GM18508 (cell line): Measurements from ENCODE around the gene CLEC3B.
"Not testable (repeated sequence)": the region's sequence is repeated elsewhere in the genome, so short reads cannot be mapped to it uniquely, and the experiment has no call there.

Experiments used
- ATAC-seq: cut with Tn5 transposase; IDR thresholded peaks from one replicate; pipeline ENCODE4 v1.9.1; 2021; ENCODE audit warnings: moderate number of reproducible peaks; ENCODE audit not compliant: insufficient read depth, unreplicated experiment

The CLEC3B gene

DNA sequence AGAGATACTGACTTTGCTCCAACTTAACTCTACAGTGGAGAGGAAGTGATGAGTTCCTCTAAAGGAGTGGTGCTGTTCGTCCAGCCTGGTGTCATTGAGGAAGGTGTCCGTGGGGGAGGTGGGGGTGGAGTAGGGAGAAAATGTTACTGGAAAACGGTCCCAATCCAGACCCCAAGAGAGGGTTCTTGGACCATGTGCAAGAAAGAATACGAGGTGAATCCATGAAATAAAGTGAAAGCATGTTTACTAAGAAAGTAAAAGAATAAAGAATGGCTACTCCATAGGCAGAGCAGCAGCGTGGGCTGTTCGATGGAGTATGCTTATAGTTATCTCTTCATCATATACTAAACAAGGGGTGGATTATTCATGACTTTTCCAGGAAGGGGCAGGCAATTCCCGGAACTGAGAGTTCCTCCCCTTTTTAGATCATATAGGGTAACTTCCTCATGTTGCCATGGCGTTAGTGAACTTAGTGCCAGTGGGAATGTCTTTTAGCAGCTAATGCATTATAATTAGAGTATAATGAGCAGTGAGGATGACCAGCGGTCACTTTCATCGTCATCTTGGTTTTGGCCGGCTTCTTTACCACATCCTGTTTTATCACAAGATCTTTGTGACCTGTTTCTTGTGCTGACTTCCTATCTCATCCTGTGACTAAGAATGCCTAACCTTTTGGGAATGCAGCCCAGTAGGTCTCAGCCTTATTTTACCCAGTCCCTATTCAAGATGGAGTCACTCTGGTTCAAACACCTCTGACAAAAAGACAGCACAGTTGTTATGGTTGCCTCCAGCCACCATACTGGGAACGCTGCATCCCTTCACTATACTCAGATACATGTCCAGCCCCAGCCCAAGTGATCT lies 38.6 kb downstream of the CLEC3B start:
- ATAC-seq = no peak

DNA sequence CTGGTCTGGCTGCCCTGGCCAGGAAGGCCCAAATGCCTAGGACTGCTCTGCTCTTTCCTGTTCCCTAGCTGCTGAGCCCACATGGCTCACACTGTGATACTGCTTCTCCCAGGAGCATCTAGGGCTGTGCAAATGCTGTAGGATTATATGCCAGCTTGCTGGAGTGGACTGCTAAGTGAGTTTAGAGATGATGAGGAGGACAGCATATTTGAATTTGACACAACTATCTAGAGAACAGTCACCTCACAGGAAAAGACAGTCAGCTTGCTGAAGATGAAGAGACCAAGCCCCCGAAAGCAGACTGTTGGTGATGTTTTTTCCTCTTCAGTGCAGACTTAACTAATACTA lies 39.2 kb downstream of the CLEC3B start:
- ATAC-seq = no peak

DNA sequence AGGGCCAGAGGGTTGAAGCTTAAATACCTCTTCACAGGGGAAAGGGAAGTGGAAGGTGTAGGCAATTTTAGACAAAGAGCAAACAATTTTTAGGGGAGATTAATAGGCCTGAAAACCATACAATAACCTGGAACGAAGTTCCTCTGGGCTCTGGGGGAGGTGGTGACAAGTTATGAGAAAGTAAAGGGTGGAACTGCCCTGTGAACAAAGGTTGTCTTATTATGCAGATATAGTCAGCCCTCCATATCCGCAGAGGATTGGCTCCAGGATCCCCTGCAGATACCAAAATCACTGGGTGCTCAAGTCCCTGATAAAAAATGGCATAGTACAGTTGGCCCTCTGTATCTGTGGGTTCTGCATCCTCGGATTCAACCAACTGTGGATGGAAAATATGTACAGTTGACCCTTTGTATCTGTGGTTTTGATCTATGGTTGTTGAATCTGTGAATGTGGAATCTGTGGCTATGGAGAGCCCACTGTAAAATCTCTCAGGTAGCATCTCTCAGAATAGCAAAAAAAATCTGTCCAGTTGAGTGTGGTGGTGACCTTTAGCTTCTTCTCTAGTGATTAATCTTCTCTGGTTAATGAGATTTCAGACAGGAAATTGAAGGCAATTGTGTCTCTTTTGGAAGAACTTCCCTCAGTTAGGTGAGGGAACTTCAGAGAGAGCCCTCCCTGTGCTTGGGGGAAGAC lies 40.2 kb downstream of the CLEC3B start:
- no peak for ATAC-seq

DNA sequence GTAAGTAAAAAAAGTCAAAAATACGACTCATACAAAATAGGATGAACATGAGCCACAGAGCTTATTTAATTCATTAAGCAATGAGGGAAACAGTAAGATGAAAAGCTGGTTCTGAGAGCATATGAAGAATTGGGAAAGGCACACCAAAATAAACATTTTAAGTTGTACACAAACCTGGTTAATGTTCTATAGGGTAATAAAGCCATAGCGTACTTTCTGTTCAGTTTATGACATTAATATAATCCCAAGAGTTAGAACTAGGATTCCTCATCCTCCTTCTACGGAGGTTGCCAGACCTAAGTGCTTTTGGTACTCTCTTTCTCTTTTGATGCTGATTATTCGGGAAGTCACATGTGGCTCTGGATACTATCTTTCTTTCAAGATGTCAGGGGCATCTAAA lies 41.4 kb downstream of the CLEC3B start:
- ATAC-seq = no peak

DNA sequence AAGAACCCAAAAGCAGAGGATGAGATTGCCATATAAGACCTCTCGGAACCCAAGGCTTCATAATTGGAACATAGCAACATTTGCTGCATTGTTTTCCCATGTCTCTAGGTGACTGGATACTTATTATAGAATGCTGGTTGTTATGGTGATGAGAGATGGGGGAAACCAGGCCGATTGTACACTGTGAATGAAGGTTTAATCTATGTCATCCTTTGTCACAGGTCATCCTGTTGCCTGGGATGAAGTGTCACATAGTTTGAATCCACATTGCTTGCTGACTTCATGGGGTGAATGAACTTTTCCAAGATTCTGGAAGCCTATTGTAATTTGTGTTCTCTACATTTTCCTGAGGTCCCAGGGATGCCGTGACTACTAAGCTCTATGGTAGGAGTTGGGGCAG lies 41.8 kb downstream of the CLEC3B start:
- no peak for ATAC-seq

DNA sequence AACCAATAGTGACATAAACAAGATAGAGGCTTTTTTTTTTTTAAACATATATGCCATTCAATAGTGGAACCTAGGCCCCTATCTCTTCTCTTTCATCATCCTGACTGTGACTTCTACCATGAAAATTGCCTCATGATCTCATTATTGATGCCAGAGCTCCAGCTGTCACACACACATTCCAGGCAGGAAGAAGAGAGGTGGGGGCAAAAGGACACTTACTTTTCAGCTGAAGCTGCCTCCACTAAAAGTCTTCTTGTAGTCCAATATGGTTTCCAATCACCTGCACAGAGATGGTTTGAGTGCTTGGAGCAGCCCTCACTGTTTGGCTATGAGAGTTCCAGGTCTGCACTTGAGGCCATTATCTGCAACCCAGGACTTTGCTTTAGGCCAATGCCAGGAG lies 45.0 kb downstream of the CLEC3B start:
- ATAC-seq = no peak

DNA sequence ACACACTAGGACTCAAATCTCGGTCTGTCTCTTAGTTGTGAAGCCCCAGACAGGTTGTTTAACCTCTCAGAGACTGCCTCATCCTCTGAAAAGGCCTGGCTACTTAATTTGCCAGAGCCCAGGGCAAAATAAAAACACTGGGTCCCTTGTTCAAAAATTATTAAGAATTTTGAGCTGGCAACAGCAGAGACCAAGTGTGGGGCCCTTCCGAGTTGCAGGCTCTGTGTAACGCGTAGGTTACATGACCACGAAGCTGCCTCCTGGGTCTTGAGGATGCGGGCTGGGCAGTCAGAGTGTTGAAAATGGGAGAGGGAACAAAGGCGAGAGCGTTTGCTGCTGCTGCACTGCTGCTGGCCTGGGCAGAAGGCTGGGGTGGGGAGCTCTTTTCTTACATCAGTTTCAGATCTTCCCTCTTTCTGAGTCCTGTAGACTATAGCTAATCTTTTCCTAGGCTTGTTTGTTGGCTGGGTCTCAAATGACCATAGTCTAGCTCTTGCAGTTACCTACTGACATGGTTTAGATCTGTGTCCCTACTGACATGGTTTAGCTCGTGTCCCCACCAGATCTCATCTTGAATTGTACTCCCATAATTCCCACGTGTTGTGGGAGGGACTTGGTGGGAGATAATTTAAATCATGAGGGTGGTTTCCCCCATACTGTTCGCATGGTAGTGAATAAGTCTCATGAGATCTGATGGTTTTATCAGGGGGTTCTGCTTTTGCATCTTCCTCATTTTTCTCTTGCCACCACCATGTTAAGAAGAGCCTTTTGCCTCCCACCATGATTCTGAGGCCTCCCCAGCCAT lies 49.9 kb downstream of the CLEC3B start:
- no peak for ATAC-seq

DNA sequence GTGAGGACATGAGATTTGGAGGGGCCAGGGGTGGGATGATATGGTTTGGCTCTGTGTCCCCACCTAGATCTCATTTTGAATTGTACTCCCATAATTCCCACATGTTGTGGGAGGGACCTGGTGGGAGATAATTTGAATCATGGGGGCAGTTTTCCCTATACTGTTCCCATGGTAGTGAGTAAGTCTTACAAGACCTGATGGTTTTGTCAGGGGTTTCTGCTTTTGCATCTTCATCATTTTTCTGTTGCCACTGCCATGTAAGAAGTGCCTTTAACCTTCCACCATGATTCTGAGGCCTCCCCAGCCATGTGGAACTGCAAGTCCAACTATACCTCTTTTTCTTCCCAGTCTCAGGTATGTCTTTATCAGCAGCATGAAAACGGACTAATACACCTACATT lies 52.2 kb downstream of the CLEC3B start:
- ATAC-seq = not testable (repeated sequence)

DNA sequence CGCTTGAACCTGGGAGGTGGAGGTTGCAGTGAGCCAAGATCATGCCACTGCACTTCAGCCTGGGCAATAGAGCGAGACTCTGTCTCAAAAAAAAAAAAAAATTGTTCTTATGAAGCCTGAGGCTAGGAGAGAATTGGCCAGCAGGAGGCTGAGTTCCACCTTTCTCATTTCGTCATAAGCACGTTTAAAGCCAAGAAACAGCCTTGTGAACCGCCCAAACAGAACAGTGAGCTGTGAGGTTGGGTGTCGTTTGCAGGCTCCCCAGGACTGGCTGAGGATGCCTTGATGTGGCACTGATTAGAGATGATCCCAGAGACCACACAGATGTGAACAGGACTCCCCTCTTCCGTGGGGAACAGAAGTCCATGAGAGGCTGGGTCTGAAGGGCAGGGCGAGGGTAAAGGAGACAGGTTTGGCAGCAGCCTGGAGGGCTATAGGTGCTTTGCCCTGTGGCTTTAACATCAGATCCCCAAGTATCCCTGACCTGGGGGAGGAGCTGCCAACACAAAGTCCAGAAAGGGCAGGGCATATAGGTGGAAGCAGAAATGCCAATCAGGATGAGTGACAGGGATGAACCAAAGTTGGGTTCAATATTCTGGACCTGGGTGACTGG lies 52.9 kb downstream of the CLEC3B start:
- ATAC-seq = no peak

DNA sequence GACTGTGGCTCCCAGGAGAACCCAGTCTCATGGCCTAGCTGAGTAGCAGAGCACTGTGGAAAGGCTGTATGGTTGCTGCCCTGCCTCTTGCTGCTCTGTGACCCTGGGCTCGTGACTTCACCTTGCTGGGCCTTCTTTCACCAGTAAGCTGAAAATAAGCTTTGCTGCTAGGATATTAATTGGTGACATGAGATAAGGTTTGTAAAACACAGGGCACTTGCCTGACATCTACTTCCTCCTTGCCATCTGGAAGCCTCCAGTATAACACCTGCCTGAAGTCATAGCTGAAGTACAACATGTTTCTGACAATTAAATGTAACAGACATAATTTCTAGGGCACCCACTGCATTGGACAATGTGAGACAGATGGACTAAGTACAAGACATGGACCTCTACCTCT lies 53.6 kb downstream of the CLEC3B start:
- ATAC-seq = no peak

DNA sequence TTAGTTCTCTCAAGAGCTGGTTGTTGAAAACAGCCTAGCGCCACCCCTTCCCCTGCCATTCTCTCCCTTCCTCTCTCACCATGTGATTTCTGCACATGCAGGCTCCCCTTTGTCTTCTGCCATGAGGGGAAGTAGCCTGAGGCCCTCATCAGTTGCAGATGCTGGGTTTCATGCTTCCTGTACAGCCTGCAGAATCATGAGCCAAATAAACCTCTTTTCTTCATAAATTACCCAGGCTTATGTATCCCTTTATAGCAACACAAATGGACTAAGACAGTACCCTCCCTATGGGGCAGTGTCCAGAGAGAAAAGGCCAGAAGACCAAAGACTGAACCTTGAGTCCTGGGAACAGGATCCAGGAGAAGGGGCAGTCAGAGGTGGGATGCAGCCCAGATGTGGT lies 54.7 kb downstream of the CLEC3B start:
- no peak for ATAC-seq

DNA sequence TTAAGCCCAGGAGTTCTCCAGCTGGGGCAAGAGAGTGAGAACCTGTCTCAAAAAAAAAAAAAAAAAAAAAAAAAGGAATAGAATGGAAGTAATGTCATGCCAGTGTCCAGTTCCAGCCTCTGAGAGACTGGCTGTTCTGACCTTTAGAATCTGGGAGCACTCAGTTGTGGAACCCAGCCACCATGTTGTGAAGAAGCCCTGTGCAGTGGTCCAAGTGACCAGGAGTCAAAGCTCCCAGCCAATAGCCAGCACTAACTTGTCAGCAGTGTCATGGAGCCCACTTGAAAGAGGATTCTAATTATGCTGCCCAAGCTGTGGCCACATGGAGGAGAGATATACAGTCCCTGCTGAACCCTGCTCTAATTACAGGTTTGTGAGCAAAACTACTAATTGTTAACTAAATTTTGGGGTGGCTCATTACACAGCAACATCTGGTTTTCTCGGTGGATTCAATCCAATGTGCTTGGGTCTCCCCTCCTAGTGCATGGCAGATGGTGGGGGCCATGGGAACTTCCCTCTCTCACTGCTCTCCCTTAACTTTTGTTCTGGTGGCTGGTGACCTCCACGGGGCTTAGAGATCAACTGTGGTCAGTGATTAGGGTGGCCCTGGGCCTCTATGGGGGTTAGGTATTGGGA lies 55.5 kb downstream of the CLEC3B start:
- ATAC-seq = no peak

DNA sequence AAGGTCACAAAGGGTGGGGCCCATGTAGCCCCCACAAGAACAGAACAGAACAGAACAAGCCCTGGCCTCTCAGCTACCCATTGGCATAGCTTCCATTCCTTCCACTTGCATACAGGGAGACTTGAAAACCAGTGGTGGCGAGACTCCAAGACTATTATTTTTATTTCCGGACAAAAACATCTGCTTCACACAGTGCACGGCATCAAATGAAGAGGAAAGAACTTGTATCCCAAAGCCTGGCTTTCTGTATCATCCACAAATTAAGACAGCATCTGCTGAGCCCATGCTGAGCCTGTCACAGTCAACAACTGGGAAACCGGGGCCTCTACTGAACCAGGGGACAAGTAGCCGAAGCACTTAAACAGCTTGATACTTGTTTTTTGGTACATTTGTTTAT lies 56.0 kb downstream of the CLEC3B start:
- ATAC-seq = no peak

DNA sequence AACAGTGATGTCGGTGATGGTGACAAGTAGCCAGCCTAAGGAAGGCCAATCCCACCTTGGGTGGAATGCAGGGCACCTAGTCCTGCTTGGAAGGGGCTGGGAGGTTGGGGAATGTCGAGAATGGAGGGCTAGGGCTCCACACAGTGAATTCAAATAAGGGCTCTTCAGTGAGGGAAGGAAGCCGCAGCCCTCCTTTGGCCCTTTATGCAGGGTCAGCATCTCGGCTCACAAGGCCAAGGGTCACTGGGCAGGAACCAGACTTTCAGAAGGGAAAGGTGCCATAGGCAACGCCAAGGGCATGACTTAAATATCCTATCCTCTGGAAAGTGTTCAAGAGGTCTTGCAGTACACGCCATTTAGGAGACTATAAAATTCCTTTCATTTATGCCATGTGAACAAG lies 56.9 kb downstream of the CLEC3B start:
- ATAC-seq = no peak

DNA sequence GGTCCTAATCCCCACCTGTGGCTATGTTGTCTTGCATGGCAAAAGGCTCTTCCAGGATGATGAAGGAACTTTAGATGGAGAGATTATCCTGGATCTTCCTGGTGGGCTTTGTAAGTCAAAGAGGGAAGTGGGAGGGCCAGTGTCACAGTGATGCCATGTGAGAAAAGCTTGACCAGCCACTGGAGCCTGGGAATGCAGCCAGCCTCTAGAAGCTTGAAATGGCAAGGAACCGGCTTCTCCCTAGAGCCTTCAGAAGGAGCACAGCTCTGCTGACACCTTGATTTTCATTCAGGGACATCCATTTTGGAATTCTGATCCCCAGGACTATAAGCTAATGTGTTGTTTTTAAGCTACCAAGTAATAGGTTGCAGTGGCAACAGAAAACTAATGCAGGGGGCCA lies 58.3 kb downstream of the CLEC3B start:
- ATAC-seq = no peak

DNA sequence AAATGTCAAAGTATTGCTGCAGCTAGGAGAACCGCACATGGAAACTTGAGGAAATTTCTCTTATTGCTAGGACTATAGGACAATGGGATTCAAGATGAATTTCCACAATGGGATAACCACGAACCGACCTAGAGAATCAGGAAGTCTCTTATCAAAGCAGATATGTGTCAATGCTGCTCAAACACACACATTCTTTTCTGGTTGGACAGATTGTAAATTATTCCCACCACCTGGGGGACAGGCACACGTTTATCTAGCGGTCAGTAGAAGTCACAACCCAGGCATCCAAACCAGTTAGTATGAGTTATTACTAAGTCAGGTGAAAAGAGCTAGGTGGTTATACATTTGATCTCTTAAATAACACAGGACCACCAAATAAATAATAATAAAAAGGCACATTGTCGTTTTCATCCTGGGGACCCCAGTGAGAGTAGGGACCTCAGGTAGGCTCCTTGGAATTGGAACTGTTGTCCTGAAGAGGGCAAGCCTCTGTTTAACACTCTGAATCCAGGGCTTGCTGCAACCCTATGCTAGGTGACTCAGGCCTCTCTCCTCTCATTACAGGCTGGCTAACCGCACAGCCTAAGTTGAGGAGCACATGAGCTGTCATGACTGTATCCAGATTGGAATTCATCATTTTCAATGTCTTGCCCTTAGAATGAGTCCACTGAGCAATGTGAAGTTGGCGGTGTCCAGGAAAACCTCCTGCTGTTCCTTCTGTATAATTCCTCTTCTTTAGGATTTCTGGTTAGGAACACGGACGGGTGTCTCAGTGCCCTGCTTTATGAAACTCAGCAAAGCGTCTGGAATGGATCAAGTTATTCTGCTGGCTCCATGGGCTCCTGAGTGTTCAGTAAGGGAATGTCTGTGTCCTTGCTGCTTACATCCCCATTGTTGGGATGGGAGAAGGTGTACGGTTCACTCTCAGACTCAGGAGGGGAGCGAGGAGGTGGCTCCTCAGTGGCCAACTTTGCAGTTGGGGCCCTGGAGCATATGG lies 59.0 kb downstream of the CLEC3B start:
- ATAC-seq = no peak
